Epithelial cell of esophagus (primary cell): ENCODE results near the gene MFAP4.

ENCODE experiments used
- DNase-seq: peaks from one replicate; pipeline ENCODE4 v3.0.0; 2010; ENCODE audit warnings: low read depth
- H3K4me3 ChIP-seq: 2 replicates; pipeline ENCODE4 v1.5.1; 2011; ENCODE audit warnings: mild to moderate bottlenecking, low read length, control low read depth
- CTCF ChIP-seq: IDR thresholded peaks from 2 replicates; pipeline ENCODE4 v1.5.1; 2011; ENCODE audit warnings: low read depth, mild to moderate bottlenecking, low read length, control low read depth, inconsistent platforms; ENCODE audit not compliant: insufficient read depth; ENCODE audit errors: missing control alignments

Gene MFAP4

GRCh38 chr17:19380481-19381301 lies 6.3 kb downstream of the MFAP4 start:
- TF ChIP-seq CTCF, result no peak
- no peak for DNase-seq
- H3K4me3 ChIP-seq, result no peak overlapping the region

- H3K4me3 ChIP-seq, result peak overlapping the region; percentile 89
- DNase-seq, result no peak
- TF ChIP-seq CTCF, result no peak
Measured at GRCh38 chr17:19379361-19380065, 7.5 kb downstream of the MFAP4 start.

DNA sequence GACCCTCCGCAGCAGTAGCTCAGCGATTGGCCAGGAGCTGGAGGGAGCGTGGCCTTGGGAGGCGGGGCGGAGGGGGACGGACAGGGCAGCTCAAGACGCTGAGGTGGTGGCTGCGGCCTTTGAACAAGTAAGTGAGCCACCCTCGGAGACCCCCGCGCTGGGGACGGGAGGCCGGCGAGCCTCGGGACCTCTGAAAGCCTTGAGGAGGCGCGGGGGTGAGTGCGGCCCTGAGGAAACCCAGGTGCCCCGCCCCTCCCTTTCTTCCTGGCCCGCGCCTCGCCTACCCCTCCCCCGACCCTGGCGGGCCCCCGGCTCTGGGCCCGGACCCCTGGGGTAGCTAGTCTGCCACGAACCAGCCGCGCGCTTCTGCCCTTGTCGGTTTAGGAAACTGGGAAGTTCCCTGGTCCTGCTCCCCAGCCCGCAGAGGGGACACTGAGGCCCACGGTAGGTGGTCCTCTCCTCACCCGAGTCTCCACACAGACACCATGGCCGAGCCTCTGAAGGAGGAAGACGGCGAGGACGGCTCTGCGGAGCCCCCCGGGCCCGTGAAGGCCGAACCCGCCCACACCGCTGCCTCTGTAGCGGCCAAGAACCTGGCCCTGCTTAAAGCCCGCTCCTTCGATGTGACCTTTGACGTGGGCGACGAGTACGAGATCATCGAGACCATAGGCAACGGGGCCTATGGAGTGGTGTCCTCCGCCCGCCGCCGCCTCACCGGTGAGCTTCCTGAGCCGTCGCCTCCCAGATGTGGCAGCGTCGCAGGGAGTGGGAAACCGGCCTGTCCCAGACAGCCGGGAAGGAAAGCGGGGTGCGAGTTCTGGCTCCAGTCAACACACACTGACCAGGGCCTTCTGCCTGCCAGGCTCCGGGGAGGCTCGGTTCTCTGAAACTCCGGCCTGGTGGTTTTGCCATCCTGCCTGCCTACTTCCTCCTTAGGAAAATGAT lies 8.3 kb downstream of the MFAP4 start, which contains the start of gene MAPK7:
Gene MAPK7 (plus strand): TSS at position 83 of the 945 bp plus-strand sequence. CDS start 403 bp downstream, at position 486.
- peak within 1 kb of the TSS; percentile 89 for H3K4me3 ChIP-seq
- no peak for TF ChIP-seq CTCF
- DNase-seq, result no peak

GRCh38 chr17:19377602-19378415 lies 9.2 kb downstream of the MFAP4 start:
- no peak for TF ChIP-seq CTCF
- DNase-seq, result peak; percentile 99
- H3K4me3 ChIP-seq, result peak overlapping the region; percentile 89

- peak; percentile 65 for DNase-seq
- H3K4me3 ChIP-seq, result peak overlapping the region; percentile 89
- TF ChIP-seq CTCF, result no peak
Measured at GRCh38 chr17:19376811-19377210, 10.2 kb downstream of the MFAP4 start.

- TF ChIP-seq CTCF, result no peak
- H3K4me3 ChIP-seq, result no peak overlapping the region
- no peak for DNase-seq
Measured at GRCh38 chr17:19375732-19376131, 11.3 kb downstream of the MFAP4 start.
